ENCODE measurements around the gene ACY1.
A peak's percentile ranks its signal among the peaks of the same experiment; 100 is the strongest.
"Not testable (repeated sequence)": the region's sequence is repeated elsewhere in the genome, so short reads cannot be mapped to it uniquely, and the experiment has no call there.

The ACY1 gene

GRCh38 chr3:51986010-51986947, 2.9 kb downstream of the ACY1 start:
- no peak for DNase-seq

GRCh38 chr3:51987568-51987967, 4.2 kb downstream of the ACY1 start:
- no peak for DNase-seq

- no peak for DNase-seq
These were observed 5.2 kb downstream of the ACY1 start for GRCh38 chr3:51988286-51989146.

- not testable (repeated sequence) for DNase-seq
These were observed 7.2 kb downstream of the ACY1 start for GRCh38 chr3:51990501-51990971.

GRCh38 chr3:51992017-51992682, 8.8 kb downstream of the ACY1 start:
- no peak for DNase-seq

- not testable (repeated sequence) for DNase-seq
These were observed 10.3 kb downstream of the ACY1 start for GRCh38 chr3:51993657-51994056.

GRCh38 chr3:51994530-51994929, 11.2 kb downstream of the ACY1 start:
- no peak for DNase-seq

DNA sequence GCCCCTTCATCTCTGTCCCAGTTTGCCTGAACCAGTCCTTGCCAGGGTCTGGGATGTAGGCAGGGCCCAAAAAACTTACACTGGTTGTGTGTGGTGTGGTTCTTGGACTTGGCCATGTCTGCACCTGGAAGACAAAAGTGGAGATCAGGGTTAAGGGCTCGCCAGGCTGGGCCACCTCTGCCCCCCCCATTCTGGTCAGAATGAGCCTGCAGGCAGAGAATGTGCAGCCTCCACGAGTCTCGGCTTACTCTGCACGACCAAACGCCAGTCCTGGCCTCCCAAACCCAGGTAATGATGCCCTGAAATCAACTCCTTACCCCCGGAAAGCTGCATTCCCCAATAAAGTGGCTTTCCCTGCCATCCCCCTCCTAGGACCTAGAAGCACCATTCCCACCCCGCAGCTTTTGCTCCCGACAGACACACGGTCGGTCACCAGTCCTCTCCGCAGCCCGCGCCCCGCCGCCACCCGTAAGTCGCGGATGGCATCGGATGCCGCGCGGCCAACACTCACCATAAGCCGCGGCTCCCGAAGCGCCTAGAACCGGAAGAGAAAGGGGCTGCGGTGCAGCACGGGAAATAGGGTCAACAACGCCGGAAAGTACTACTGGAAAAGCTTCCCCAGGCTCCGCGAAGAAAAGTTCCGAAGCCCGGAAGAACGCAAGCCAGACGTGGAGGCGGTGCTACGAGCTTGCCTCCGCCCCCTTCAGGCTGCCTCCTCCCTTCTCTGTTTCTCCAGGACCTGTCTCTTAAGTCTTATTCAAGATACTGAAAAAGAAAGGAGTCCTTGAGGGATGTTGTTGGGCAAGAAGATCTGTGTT, 12.2 kb downstream of the ACY1 start, which contains the start of gene RPL29:
RPL29 (minus strand) TSS at position 550 of the 818 bp plus-strand sequence; CDS start at position 116, 434 bp downstream.
- DNase-seq = peak; percentile 89

DNA sequence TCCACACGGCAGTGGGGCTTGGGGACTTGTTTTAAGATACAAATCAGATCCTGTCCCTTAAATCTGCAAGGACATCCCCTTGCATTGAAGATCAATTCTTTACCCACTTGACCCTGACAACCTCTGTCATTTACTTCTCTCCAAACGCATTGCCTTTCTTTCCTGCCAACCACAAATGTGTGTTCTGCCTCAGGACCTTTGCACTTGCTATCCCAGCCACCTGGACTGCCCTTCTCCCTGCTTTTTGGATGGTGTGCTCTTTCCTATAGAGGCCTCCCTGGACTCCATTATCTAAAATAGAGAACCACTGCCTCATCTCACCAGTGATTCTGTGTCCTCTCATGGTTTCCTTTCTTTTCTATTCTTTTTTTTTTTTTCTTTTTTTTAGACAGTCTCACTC, 13.8 kb downstream of the ACY1 start:
- no peak for DNase-seq

DNA sequence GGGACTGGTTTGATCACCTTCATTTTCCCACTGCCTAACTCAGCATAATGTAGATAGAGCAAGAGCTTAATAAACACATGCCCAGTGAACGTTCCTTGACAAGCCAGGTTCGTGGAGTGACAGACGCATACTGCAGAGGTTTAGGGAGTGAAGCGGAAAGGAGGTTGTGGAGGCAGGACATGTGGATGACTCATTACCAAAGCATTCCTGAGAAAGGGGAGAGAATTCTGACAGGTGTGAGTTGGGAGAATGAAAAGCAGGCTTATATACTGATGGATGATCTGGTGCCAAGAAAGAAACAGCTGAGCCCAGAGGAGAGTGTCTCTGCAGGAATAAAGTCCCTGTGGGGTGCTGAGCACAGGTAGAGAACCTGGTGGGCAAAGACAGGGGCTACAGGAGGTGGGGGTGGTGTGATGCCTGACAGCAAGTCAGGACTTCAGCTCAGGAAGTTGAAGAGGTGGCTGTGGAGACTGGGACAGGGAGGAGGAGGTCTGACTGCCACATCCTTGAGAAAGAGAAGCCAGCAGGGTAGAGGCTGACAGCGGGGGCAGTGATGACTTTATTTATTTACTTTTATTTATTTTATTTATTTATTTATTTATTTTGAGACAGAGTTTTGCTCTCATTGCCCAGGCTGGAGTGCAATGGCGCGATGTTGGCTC, 14.7 kb downstream of the ACY1 start:
- DNase-seq = no peak

GRCh38 chr3:51998774-51999173, 15.4 kb downstream of the ACY1 start:
- no peak for DNase-seq

DNA sequence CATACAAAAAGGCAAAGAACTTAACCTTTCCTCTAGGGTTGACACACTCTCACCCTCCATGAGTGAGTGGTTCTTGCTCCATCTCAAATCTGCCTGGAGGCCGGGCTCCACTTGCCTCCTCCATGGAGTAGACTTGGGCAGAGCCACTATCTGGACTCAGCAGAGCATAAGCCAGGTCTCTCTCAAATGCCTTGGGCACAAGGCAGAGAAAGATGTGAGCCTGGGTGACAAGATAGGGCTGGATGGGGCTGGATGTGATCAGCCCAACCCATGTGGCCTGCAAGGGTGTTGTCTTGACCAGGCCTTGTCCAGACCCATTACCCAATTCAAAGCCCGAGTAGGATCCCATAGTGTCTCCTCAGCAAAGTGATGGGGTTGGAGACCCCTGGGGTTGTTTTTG, 16.5 kb downstream of the ACY1 start:
- no peak for DNase-seq

GRCh38 chr3:52001443-52001974, 18.2 kb downstream of the ACY1 start:
- peak; percentile 49 for DNase-seq

DNA sequence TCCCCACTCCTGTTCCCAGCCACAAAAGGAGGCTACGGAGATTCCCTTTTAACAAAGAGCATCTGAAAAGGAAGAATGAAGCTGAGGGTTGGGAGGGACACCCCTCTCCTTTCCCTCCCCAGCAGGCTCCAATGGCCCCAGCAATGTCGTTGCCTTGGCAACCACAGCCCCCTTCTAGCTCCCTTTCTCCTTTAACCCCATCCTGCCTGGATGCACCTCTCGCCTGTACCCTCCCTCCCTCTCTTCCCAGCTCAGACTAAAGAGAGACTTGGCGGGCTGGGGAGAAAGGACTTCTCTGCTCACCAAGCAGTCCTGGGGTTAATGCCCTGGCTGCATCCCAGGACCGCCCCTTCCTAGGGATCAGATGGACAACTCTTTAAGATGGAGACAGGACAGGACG, 19.4 kb downstream of the ACY1 start:
- DNase-seq = no peak

DNA sequence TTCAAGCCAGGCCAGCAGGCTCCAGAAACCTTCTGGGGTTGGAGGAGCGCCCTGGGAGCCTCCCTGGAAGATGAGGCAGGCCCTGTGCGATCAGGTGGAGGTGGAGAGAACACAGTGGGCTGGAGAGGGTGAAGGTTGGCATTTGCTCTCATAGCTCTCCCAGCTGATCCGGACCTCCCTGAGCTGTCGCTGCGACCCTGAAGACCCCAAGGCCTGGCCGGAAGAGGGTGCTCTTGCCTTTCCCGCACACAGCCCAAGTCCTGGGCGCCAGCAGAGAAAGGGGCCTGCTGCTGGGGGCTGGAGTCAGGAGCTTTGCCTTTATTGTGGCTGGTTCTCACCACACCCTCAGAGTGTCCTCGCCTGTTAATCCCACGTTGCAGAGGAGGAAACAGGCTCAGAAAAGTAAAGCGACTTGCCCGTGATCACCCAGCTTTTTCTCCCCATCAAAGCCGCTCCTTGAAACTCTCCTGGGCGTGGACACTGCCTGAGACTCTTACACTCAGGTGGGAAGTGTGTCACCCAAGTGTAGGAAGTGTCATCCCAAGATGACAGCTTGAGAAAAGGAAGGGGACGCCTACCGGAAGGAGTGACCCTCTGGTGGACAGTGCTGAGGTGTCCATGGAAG, 20.9 kb downstream of the ACY1 start:
- no peak for DNase-seq

GRCh38 chr3:52004906-52005395, 21.6 kb downstream of the ACY1 start:
- no peak for DNase-seq

DNA sequence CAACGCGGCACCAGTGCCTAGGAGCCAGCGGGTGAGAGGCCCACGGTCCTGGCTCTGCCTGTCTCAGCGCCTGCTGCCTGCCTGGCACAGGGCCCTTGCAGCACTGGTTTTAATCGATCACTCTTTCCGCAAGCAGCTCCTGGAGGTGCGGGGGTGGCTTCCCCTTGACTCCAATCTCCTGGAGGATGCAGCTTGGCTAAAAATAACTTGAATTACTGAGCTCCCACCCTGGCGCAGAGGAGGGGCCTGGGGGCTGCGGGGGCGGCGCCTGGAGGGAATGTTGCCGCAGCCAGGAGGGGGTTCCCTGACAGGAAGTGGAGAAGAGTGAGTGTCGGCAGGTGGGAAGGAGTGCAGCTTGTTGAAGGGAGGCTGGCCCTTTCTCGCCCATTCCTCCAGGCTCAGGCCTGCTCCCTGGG, 22.2 kb downstream of the ACY1 start:
- no peak for DNase-seq

DNA sequence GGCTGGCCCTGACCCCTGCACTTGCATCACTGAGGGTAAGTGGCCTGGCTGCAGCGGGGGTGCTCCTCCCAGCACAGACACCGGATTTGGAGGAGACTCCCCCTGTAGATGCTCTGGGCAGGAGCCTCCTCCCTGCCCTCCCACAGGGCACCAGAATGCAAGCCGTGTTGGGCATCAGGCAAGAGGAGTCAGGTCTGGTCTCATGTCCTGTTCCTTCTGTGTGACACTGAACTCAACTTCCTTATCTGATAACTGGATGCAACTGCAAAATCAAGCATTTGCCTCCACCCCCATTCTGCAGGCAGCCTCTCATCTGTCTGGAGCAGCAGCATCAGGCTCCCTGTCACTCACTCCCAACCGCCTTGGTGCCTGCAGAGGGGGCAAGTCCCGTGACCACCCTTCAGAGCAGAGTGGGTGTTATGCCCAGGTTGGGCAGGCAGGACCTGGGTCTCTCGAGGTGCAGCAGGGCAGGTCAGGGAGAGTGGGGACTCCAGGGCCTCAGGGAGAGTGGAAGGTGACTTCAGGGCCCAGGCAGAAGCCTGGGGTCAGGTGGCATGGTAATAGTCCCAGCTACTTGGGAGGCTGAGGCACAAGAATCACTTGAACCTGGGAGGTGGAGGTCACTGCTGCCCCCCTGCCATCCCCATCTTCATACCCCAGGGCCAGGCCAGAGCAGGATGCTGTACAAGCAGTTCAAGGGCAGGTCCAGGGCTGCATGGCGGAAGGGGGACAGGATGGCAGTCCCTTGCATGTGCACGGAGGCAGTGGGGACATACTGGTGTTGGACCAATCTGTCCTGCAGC, 22.9 kb downstream of the ACY1 start:
- no peak for DNase-seq

GRCh38 chr3:52006820-52007133, 23.4 kb downstream of the ACY1 start:
- no peak for DNase-seq

DNA sequence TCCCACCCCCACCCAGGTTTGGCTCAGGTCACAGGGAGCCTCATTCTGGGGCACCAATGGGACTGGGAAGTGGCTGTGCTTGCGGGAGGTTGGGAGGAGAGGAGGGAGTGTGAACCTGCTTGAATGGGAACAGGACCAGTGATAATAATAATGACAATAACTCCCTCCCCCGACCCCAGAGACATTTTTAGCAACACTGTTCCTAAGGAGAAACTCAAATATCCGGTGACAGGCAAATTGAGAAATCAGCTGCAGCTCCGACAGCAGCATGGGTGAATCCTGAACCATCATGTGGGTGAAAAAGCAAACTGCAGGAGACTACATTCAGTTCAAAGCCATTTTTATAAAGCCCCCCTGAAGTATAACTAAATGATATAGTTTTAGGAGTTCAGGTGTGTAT, 24.0 kb downstream of the ACY1 start:
- no peak for DNase-seq

Measured in NCI-H526 treated with DMSO at 0.1 percent for 48 hours (cell line).